Fibroblast of skin of left biceps (primary cell): ENCODE data around the gene ADAMTS1.

Source experiments
- DNase-seq, 2 experiments: peaks; one replicate each; pipeline ENCODE4 v3.0.0-alpha.2; 2013; ENCODE audit warnings: low read depth in 2 of 2

Gene ADAMTS1

DNA sequence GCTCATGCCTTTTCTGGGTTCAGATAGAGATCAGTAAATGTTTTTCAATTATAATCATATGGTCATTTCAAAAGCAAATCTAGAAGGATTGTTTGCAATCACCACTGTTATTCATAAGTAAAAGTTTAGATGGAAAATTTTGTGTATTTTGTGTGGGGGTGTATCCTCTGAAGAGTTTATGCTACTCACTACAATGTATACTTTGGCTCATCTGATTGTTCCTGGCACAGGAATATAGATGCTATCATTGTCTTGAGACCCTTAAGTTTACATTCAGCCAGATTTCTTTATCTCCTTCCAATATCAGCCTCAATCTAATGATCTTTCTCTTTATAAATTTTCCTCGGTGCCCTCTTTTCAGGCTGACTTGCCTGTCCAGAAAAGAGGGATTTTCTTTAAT, 33.0 kb downstream of the ADAMTS1 start:
- DNase-seq: no peak

DNA sequence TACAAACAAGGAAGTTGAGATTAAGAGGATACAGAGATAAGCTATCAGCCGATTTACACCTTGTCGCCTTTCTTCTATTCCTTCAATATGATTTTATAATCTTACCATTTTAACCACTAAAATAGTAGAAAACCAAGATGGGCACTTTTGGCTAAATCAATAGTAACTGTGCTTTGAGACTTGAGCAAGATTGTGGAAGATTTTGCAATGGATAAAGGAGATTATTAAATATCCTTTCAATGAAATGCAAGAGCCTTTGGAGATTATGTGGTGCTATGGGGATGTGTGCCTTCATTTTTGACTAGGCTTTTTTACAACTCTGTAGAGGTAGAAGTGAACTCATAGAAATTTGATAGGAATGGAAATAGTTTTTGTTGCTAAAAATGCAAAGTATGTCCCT, 33.7 kb downstream of the ADAMTS1 start:
- no peak for DNase-seq

DNA sequence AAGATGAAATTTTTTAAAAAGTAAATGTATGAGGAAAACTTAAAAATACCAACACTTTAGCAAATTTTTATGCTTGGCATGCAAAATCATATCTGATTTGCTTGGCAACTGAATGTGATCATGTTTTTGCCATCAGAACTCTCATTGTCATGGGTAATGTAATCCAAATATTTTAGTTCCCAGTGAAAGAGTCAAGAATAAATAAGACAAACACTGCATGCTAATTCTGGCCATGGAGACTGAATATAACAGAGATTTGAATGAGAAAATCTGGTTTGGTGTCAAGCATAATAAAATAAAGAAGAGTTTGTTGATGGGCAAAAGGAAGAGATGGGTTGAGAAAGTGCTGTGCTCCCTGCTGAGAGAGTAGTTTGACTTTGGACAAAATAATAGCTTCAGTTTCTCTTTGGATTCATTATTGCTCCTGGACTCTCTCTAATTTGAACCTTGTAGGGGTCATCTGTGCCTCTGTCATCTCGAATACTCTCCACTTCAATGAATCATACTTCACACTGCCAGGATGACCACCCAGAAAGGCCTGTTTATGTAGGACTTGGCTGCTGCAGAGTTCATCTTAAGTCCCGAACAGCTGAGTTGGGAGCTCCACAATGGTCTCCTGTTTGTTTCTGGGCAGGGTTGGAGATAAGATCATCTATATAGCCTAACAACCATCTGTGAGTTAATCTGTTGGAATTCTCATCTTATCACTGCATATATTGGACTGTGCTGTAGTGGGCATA, 34.4 kb downstream of the ADAMTS1 start:
- no peak for DNase-seq

DNA sequence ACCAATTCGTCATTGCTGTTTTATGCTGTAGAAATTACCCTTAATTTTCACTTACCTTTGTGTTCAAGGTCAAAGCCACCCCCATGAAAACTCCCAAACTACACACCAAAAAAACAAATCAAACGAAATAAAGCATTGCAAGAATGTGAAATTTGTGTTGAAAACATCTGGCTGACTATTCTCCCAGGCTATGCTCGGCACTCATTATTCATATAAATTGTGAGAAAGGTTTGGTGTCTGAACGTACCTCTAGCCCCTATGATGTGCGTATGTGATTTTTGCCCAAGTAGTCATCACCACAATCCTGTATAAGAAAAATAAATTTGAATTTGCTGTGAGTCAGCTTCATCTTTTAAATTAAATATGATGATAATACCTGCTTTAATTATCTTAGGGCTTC, 34.9 kb downstream of the ADAMTS1 start:
- DNase-seq: no peak

DNA sequence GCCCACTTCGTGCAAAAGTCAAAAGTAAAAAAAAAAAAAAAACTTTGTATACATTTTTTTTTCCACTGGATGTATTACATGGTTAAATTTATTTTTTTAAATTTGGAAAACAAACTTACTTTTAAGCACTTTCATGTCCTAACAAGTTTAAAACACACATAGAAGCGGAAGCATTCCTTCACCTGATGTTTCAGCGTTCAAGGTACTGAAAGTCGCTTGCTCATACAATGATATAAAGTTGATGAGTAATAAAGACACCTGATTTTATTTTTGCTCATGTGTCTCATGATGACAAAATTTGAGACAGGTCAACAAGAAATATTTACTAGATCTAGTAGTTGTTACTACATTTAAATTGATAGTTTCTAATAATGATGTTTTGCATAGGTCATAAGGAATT, 35.5 kb downstream of the ADAMTS1 start:
- DNase-seq: no peak

DNA sequence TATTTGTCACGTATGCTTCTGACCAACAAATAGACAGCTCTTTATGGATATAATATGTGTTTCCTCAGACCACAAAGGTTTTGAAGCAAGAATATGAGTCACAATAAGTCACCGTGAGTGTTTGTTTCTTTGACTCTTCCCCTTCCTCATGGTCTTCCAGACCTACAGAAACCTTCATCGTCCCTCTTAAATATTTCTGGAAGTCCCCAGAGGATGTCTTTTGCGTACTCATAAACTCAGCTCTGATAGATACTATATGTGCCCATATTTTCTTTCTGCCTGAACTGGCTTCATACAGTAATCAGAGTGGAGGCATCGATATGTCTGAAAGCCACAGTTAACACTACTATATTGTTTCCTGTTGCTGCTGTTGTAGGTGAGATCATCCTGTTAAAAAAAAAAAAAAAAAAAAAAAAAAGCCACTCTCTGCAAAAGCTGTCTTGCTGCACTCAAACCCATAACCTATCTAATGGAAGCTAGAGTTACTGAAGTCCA, 38.4 kb downstream of the ADAMTS1 start:
- no peak for DNase-seq

DNA sequence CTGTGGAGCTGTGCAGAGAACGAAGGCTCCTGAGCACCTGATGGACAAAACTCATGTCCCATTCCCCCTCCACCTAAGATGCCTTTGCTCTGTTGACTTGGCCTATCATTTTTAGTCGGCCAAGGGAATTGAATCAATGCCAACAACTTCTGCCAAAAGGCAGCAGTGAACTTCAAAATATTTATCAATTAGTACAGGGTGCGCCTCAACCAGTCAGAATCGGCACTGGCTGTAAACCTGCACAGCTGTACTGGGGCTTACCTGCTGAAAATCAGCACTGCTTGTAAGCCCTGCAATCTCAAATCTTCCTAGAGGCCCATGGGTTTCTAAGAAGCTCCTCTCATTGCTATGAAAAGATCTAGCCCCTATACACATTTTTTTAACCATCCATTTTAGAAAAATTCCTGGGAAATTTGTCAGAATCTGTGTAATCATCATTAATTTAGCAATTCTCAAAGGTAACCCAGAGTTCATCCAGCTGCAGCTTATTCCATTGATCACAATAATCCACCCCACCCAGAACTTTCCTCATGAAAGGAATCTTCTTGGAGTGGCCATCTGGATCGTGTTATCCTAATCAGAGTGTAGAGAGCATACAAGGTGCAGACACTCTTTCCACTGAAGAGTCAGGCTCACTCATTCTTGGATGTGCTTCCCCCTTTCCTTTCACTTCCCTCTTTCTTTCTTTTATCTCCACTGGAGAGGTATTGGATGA, 40.2 kb downstream of the ADAMTS1 start:
- DNase-seq: peak; percentile 90 to 91

DNA sequence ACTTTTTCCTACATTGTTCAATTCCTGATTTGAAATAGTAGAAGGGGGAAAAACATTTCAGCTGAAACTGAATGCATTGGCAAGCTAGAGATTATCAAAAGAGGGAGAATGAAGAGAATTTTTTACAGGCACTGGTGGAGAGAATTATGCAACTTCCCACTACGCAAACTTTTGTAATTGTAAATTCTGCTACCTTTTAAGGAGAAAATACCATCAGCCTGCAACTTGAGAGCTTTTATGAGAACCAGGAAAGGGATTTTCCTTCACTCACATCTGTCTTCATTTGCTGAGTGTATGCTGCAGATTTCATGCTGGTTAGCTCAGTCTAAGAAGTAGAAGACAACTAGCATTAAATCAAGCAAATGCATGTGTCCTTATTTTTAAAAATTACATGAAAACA, 43.7 kb downstream of the ADAMTS1 start:
- peak; percentile 93 to 94 for DNase-seq

DNA sequence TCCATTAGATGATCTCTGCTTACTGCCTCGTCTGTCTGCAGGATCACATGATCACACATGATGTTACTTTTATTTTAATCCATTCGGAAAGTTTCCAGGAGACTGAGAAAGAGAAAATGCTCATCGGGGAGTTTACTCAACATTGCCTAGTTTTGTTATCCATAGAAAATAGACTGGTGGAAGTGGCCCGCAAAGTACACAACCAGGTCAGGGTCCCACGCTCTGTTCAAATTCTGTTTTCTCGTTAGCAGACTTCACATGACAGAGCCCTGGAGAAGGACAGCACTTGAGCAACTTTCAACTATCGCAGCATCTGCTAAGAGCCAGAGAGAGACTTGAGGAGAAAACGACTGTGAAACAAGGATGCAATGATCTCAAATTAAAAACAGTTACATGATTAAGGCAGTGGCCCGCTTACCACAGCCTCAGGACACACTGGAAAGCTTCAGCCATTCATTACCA, 44.2 kb downstream of the ADAMTS1 start:
- DNase-seq: peak; percentile 53 to 61

DNA sequence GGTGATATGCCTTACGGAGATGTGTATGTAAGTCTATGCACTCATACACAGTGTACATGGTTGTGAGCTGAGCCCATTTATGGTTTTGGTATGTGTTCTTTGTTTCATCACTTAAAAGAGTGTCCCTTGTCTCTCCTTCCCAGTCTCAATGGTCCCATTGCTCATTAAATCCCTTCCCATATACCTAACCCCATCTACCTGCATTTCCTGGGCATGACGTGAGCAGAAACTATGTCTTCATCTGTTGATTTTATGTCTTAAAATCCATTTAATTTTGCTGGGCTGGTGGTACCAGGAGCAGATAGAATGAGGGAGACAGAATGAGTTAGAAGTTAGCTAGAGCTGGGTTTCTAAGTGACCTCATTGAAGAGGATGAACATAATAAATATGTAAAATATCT, 44.8 kb downstream of the ADAMTS1 start:
- no peak for DNase-seq

DNA sequence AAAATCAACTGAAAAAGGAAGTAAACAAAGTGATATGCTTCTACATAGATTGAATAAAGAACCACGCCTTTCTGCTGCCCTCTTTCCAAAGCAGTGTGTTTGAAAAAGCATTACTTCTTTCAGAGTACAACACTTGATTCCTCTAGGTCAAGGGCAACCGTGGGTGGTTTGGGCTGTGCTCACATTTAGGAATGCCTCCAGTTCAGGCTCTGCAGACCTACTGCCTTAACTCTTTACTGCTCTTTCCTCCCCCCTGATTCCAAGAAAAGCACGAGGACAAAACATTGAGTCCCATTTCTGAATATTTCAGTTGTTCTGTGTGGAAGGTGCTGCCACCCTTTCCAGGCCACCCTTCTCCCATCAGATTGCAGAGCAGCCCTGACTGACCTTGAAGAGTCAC, 45.2 kb downstream of the ADAMTS1 start:
- DNase-seq: no peak

DNA sequence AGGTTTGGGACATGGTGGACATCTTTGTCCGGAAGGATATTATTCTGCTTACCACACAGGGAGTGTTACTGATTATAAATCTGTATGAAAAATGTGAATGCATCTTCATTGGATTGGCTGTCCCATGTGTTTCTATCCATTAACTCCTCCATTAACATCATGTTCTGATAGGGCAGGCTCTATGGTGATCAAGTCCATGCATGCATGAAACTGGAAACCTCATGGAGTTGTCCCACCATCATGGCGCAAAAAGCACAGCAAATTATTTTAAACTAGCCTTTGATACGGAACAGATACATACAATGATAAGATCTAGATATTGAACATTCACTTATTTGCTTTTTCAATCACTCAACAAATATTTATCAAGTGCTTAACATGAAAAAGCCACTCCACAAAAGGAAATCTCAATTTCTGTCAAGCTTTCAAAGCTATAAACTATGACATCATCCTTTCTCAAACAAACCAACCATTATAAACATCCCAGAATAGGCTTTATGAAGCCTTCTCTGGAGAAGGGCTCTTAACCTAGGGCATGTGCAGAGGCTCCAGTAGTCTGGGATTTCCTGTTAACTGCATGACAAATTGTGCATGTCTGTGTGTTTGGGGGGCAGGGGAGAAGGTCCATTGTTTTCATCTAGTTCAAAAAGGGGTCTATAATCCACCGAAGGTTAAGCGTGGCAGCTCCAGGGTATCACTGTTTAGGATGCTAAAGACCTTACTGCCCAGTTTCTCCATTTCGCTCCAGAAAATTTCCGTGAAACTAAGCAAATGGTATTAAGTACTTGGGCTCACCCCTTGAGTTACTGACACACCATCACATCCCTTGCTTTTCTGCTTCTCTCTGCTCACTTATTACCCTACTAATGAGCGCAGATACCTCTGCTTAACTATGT, 46.1 kb downstream of the ADAMTS1 start:
- no peak for DNase-seq

DNA sequence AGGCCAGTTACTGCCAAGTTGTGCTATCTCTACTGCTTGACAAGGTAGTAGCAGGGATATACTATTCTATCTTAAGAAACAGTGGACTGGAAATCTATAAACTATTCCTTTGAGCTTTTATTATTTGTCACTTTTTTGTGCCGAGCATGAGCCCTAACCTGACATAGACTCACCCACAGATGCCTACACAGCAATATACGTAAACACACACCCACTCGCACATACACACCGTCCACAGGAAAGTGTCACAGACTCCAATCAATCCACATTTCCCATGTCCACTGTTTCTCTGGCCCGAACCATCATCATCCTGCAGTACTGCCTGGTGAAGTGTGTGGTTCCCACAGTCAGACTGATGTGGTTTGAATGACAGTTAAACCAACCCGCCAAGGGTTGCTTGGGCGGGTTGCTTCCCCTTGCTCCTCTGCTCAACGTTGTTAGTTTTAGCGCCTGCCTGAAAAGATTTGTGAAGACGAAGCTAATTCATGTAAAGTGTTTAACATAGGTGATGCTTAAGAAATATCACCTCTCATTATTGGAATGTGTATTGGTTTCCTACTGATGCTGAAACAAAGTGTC, 47.2 kb downstream of the ADAMTS1 start:
- DNase-seq: no peak

DNA sequence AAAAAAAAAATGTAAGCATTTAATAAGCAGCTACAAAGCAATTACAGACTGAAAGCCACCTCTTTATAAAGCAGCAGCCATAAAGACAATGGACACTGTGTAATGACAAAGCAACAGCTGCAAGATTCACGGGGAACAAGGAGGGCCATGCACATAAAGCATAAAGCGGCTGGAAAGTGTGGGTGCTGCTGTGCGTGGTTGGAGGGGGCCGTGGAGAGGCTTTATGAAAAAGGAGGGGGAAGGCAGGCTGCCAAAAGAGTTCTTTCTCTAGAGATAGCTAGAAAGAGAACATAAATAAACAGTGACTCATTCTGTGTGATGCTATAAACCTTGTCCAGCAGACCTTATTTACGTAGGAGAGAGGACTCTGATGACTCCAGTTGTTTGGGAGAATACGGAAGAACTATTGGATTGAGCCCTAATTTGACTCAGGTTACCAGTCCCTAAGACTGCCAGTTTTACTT, 49.3 kb downstream of the ADAMTS1 start:
- peak; percentile 75 to 77 for DNase-seq

DNA sequence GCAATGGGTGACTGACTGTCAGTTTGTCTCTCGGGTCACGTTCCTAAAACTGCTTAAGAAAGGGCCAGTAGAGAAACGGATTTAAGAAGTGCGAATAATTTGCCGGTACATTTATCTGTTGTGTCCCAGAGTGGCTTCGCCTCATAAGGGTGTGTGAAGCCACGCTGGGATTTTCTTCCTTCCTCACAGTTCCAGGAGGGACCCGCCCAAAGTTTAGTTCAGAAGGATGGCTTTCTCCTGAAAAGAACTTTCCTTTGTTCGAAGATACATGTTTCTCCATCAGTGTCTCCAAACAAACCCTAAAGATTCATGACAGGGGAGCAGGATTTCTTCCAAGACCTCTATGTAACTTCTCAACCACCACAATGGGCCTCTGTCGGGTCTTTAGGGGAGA, 49.8 kb downstream of the ADAMTS1 start:
- DNase-seq: no peak

DNA sequence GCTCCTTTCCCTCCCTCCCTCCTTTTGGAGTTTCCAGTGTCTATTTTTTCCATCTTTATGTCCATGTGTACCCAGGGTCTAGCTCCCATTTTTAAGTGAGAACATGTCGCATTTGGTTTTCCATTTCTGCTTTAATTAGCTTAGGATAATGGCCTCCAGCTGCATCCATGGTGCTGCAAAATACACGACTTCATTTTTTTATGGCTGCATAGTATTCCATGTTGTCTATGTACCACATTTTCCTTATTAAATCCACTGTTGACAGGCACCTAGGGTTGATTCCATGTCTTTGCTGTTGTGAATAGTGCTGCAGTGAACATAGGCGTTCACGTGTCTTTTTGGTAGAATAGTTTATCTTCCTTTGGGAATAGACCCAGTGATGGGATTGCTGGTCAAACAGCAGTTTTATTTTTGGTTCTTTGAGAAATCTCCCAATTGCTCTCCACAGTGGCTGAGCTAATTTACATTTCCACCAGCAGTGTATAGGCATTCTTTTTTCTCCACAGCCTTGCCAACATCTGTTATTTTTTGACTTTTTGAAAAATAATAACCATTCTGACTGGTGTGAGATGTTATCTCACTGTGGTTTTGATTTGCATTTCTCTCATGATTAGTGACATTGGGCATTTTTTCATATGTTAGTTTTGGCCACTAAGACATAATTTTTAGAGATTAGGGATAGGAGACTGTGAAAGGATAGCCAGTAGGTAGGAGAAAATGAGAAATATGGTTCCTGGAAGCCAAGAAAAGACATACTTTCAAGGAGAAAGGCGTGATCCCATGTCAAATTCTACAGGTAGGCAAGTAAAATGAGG, 50.4 kb downstream of the ADAMTS1 start:
- no peak for DNase-seq

DNA sequence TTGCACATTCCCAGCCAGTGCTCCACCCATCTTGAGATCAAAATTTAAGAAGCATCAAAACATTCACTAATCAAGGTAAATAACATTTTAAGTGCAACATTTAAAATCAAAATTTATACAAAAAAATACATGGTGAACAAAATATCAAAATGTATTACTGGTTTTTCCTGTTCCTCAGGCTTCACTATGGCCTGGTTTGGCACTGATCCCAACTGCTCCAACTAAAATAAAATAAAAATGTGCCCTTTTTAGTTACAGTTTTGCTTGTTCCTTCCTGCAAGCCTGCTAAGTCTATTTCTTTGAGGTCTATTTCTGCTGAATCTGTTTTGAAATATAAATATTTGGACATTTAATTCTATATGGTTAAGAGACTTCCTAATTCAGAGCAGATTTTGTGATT, 54.9 kb downstream of the ADAMTS1 start:
- DNase-seq: no peak

DNA sequence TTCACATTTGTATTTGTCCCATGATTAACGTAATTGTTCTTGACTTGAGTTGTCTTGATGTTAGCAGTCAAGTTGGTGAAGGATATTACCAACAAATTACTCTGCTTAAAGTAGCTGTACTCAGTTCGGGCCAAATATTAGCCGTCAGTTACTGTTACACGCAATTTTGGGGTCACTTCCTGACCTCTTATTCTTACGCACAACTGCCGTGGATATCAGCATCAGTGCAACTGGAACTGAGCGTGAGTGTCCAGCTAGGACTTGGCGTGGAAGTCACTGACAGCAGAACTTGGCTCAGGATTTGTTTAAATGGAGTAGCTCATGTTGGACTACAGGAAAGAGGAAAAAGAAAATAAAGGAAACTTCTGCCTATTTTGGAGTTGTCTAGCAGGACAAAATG, 56.4 kb downstream of the ADAMTS1 start:
- no peak for DNase-seq
